Skeletal muscle satellite cell (primary cell): ENCODE results near the gene ACTR3C.

Experiments used
- H3K27me3 ChIP-seq: 2 replicates; pipeline ENCODE4 v1.7.0; 2013; ENCODE audit warnings: low read length; ENCODE audit not compliant: control insufficient read depth, insufficient read depth
- H3K36me3 ChIP-seq: 2 replicates; pipeline ENCODE4 v1.7.0; 2013; ENCODE audit warnings: mild to moderate bottlenecking, control low read depth, low read length; ENCODE audit not compliant: insufficient read depth
- H3K4me1 ChIP-seq: 2 replicates; pipeline ENCODE4 v1.7.0; 2013; ENCODE audit warnings: low read length; ENCODE audit not compliant: control insufficient read depth, insufficient read depth
- H3K4me2 ChIP-seq: 2 replicates; pipeline ENCODE4 v1.7.0; 2013; ENCODE audit warnings: mild to moderate bottlenecking, low read length
- H3K4me3 ChIP-seq: 2 replicates; pipeline ENCODE4 v1.7.0; 2013; ENCODE audit warnings: low read length
- H3K9ac ChIP-seq: 2 replicates; pipeline ENCODE4 v1.7.0; 2013; ENCODE audit warnings: mild to moderate bottlenecking, low read depth, low read length, moderate library complexity
- H3K9me3 ChIP-seq: replicated peaks from 2 replicates; pipeline ENCODE4 v1.7.0; 2013; ENCODE audit warnings: mild to moderate bottlenecking, control low read depth, low read length

The ACTR3C gene

DNA sequence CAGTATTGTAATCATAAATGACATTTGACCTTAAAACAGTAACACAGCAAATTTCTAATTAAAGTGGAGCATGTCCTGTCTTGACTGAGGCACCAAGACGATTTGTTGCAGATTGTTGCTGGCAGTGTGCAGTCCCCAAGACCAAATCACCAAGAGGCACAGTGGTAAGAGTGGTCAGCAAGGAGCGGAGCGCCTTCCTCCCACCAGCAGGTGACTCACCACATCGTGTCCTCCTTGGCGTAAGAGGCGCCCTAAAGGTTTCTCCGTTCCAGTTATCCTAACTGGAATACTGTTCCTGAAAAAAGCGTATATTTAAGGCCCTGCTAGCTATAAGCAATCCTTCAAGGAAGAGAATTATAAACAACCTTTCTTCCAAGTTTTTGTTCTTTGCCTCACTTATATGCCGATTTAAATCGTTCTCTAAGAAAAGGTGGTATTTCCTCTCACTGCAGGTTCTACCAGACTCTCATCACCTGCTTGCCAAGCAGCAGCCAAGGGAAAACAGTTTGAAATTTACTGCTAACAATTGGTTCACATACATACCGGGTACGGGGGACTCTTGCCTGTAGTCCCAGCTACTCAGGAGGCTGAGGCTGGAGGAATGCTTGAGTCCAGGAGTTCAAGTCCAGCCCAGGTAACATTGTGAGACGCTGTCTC lies 34.6 kb upstream of the ACTR3C start:
- no peak overlapping the region for H3K4me2 ChIP-seq
- peaks cover 4% of the 10 kb centered on the region for H3K4me1 ChIP-seq
- H3K4me3 ChIP-seq = no peak overlapping the region
- H3K27me3 ChIP-seq = peaks cover 6% of the 10 kb centered on the region
- H3K36me3 ChIP-seq = no peaks in the 10 kb centered on the region
- no peaks in the 10 kb centered on the region for H3K9me3 ChIP-seq
- H3K9ac ChIP-seq = no peak overlapping the region

DNA sequence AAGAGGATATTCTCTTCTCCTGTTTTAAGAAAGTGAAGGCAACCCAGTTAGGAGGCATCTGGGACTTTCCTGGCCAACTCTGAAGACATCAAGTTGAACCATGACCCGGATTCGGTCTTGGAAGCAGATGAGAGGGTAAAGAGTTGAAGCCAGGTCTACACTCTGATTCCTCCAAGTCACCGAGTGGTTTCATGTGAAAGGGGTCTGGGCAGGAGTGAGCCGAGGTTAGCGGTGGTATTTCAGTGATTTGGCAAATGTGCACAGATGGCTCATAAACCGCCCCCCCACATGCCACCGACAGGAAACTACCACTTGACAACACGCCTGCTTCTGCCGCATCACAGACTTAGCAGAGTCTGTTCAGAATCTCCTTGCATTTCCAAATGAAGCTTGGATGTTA lies 33.9 kb upstream of the ACTR3C start:
- Histone ChIP-seq H3K4me1 (peaks cover 4% of the 10 kb centered on the region), H3K9me3 (no peaks in the 10 kb centered on the region), H3K4me2 (no peak overlapping the region), H3K27me3 (no peaks in the 10 kb centered on the region), H3K9ac (no peak overlapping the region), H3K4me3 (no peak overlapping the region), H3K36me3 (no peaks in the 10 kb centered on the region)

DNA sequence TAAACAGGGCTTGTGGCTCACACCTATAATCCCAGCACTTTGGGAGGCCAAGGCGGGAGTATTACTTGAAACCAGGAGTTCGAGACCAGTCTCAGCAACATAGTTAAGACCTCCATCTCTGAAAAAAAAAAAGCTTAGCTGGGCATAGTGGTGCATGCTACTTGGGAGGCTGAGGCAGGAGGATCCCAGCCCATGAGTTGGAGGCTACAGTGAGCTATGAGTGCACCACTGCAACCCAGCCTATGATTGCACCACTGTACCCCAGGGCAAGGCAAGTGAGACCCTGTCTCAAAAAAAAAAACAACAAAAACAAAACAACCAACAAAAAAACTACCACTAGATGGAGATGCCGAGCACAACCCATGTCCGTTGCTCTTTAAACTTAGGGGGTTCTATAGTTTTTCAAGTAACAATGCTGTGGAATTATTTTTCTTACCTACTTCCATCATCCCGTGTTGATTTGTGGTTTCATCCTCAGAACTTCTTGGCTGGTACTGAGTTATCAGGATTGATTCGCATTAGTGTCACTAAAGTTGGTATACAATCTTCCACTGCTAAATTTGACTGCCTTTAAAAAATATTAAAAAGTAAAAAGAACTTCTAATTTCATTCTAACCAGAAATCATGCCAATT lies 33.0 kb upstream of the ACTR3C start:
- peaks cover 4% of the 10 kb centered on the region for H3K4me1 ChIP-seq
- no peaks in the 10 kb centered on the region for H3K36me3 ChIP-seq
- no peaks in the 10 kb centered on the region for H3K9me3 ChIP-seq
- H3K4me2 ChIP-seq = no peak overlapping the region
- no peak overlapping the region for H3K9ac ChIP-seq
- peaks cover 4% of the 10 kb centered on the region for H3K27me3 ChIP-seq
- H3K4me3 ChIP-seq = no peak overlapping the region

DNA sequence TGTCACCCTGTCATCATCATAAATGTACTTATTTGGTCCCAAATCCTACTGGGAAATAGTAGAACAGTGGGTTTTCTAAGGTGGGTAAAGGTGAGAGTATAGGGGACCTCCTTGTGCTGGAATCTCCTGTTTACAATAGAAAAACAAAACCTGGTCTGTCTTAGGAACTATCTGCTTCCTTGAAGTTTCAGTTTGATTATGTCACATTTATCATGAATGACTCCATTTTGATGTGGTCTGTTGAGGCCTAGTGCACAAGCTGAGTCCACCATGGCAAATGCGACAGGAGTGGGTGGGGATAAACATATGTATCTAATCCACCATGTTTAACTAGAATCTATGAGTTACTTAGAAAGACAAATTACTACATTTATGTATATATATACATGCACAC lies 32.3 kb upstream of the ACTR3C start:
- Histone ChIP-seq H3K36me3 (no peaks in the 10 kb centered on the region), H3K9ac (no peak overlapping the region), H3K27me3 (peaks cover 4% of the 10 kb centered on the region), H3K4me1 (peaks cover 4% of the 10 kb centered on the region), H3K4me2 (no peak overlapping the region), H3K9me3 (no peaks in the 10 kb centered on the region), H3K4me3 (no peak overlapping the region)

DNA sequence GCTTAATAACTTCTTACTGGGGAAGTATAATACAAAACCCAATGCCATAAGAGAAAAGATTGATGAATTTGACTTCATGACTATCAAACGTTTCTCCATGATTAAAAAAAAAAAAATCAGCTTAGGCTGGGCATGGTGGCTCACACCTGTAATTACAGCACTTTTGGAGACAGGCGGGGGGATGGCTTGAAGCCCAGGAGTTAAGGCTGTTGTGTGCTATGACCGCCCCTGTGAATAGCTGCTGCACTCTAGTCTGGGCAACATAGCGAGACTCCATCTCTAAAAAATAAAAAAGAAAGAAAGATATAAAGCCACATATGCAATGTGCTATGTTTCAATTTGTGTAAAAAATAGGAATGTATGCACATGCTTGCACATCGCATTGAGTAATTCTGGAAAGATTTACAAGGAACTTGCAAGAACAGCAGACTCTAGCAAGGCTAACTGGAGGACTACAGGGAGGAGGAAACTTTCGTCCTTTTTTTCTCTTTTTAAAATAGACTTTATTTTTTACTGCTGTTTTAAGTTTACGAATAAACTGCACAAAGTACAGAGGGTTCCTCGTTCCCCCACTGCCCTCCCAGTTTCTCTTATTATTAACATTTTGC lies 28.3 kb upstream of the ACTR3C start:
- no peak overlapping the region for H3K4me2 ChIP-seq
- no peaks in the 10 kb centered on the region for H3K4me1 ChIP-seq
- no peak overlapping the region for H3K9ac ChIP-seq
- no peaks in the 10 kb centered on the region for H3K36me3 ChIP-seq
- no peak overlapping the region for H3K4me3 ChIP-seq
- H3K27me3 ChIP-seq = peaks cover 9% of the 10 kb centered on the region
- H3K9me3 ChIP-seq = no peaks in the 10 kb centered on the region

DNA sequence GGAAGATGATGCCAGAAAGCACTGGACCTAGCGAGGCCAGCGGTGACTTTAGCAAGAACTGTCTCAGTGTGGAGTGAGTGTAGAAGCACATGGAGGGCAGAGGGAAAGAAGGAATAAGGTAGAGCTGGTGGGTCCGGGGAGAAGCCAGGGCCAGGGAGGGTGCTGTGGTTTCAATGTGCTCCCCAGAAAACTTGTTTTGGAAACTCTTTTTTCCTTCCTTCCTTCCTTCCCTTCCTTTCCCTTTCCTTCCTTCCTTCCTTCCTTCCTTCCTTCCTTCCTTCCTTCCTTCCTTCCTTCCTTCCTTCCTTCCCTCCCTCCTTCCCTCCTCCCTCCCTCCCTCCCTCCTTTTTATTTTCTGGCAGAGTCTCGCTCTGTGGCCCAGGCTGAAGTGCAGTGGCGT lies 23.6 kb upstream of the ACTR3C start:
- H3K4me2 ChIP-seq = no peak overlapping the region
- H3K36me3 ChIP-seq = no peaks in the 10 kb centered on the region
- no peaks in the 10 kb centered on the region for H3K4me1 ChIP-seq
- H3K27me3 ChIP-seq = peaks cover 30% of the 10 kb centered on the region
- H3K4me3 ChIP-seq = no peak overlapping the region
- H3K9ac ChIP-seq = no peak overlapping the region
- H3K9me3 ChIP-seq = no peaks in the 10 kb centered on the region

DNA sequence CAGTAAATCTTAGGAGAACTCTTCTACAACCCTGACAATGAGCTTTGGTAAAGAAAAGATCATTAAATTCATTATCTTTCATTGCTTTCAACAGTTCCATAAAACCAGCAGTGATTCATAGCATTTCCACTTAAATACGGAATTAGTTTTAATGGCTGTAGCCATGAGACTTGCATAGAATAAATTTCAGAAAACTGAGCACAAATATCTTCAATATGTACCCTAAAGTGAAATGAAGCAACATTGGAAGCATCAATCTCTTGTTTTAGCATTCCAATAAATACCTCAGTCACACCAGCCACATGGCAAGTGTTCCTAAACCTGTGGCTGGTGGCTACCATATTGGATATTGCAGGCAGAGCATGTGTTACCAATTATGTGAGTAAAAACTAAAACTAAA lies 21.7 kb upstream of the ACTR3C start:
- Histone ChIP-seq H3K4me2 (no peak overlapping the region), H3K9ac (no peak overlapping the region), H3K4me3 (no peak overlapping the region), H3K4me1 (peaks cover 4% of the 10 kb centered on the region), H3K9me3 (no peaks in the 10 kb centered on the region), H3K36me3 (no peaks in the 10 kb centered on the region), H3K27me3 (peaks cover 40% of the 10 kb centered on the region)

DNA sequence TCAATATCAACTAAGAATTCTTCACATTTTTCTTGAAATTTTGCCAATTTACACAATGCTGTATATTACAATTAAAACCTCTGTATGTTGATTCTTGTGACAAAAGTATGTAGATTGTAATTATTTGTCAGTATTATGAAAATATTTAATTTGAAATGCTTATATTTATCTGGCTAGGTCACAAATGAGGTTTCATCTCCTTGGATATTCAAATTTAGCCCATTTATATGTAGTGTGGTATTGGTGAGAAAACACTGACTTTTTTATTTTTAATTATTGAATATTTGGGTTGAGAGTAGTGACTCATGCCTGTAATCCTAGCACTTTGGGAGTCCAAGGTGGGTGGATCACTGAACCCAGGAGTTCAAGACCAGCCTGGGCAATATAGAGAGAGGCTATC lies 21.0 kb upstream of the ACTR3C start:
- no peaks in the 10 kb centered on the region for H3K36me3 ChIP-seq
- no peak overlapping the region for H3K4me3 ChIP-seq
- no peaks in the 10 kb centered on the region for H3K9me3 ChIP-seq
- peaks cover 10% of the 10 kb centered on the region for H3K4me1 ChIP-seq
- H3K27me3 ChIP-seq = peaks cover 46% of the 10 kb centered on the region
- no peak overlapping the region for H3K9ac ChIP-seq
- H3K4me2 ChIP-seq = no peak overlapping the region

DNA sequence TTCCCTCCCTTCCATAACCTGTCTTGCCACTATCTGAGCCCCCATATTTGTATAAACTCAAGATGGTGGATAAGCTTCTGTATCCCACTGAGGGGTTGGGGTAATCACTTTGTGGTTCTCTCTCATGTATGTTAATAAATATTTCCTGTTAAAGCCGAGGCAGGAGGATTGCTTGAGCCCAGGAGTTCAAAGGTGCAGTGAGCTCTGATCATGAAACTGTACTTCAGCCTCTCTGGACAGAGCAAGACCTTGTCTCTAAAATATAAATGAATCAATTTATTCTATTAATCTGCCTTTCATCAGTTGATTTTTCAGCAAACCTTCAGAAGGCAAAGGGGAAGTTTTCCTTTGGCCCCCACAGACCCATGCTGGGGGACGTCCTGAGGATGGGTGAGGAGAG lies 19.9 kb upstream of the ACTR3C start:
- no peaks in the 10 kb centered on the region for H3K36me3 ChIP-seq
- H3K27me3 ChIP-seq = peaks cover 54% of the 10 kb centered on the region
- H3K4me1 ChIP-seq = peaks cover 13% of the 10 kb centered on the region
- no peak overlapping the region for H3K9ac ChIP-seq
- no peaks in the 10 kb centered on the region for H3K9me3 ChIP-seq
- H3K4me2 ChIP-seq = no peak overlapping the region
- no peak overlapping the region for H3K4me3 ChIP-seq

DNA sequence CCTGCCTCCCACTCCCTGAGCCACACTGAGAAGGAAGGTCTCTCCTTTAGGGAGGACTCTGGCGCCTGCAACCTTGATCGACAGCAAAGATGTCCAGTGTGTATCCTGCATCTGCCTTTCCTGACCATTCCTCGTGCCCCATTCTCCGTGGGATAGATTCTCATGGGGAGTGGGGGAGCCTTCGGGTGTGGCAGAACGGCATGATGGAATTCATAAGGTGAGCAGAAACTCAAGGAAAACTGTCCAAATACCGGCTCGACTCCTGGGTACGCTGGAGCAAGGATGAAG lies 18.7 kb upstream of the ACTR3C start:
- H3K27me3 ChIP-seq = peaks cover 60% of the 10 kb centered on the region
- no peaks in the 10 kb centered on the region for H3K9me3 ChIP-seq
- peaks cover 13% of the 10 kb centered on the region for H3K4me1 ChIP-seq
- no peak overlapping the region for H3K4me3 ChIP-seq
- H3K9ac ChIP-seq = no peak overlapping the region
- no peak overlapping the region for H3K4me2 ChIP-seq
- no peaks in the 10 kb centered on the region for H3K36me3 ChIP-seq

DNA sequence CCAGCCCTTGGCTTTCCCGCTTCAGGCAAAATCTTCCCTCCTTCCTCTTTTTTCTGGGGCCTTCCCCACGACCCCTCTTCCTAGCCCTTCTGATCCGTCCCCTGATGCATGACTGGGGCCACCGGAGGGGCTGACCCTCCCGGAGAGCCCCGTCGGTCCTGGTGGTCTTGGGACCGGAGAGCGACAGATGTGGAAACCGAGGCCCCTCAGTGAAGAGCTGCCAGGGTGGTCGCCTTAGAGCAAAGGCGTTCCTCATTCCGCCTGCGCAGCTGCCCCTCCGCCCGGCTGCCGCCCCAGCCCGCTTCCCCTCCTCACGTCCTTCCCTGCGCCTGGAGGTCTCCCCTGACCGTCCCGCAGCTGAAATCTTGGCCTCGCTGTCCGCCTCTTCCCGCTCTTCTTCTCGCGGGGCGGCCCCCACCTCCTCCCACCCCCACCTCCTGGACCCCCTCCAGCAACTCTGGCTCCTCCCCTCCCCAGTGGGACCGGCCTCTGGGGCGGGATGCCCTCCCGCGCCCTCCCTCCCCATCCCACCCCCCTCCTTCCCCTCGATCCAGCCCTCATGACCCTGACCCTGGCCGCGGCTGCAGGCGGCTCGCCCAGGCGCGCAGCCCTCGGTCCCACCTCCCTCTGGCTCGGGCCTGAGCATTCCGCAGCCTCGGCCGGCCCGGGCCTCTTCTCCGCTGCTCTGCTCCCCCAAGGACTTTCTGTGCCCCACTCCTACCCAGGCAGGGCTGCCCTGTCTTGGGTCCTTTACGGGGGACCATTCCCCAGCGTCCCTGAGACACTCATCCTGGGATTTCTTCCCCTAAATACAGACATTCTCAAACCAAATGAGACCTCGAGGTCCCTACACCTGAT lies 18.1 kb upstream of the ACTR3C start, which contains the start of gene RARRES2:
Gene RARRES2 (minus strand): TSS at position 367 of the 858 bp plus-strand sequence. CDS start 1,020 bp downstream, outside the sequence.
- peaks cover 13% of the 10 kb centered on the region for H3K4me1 ChIP-seq
- no peak within 1 kb of the TSS for H3K4me3 ChIP-seq
- H3K9me3 ChIP-seq = no peaks in the 10 kb centered on the region
- no peaks in the 10 kb centered on the region for H3K36me3 ChIP-seq
- peak within 1 kb of the TSS; percentile 63 for H3K4me2 ChIP-seq
- H3K9ac ChIP-seq = no peak within 1 kb of the TSS
- H3K27me3 ChIP-seq = peaks cover 60% of the 10 kb centered on the region
